Measurements from ENCODE around the gene XYLT1.

XYLT1 gene

GRCh38 chr16:17070882-17071592 is 399.7 kb downstream of the XYLT1 start:
- peak overlapping the region; percentile 68 for H3K4me3 ChIP-seq
- no peaks in the 10 kb centered on the region for H3K9me3 ChIP-seq (ENCODE audit: low read depth, low read length)
- no peaks in the 10 kb centered on the region for H3K36me3 ChIP-seq (ENCODE audit: insufficient read depth, low read length)
- peak overlapping the region; percentile 80 for H3K27ac ChIP-seq
- TF ChIP-seq POLR2AphosphoS5 (IDR thresholded peaks at IDR 0.05; ENCODE audit: borderline replicate concordance, low read depth, low read length) (no peak), FOXP2 (optimal IDR thresholded peaks at IDR 0.05; ENCODE audit: control extremely low read depth, extremely low read length, insufficient read depth) (no peak), EZH2 (IDR thresholded peaks at IDR 0.05) (no peak)
- no peak overlapping the region for H3K9ac ChIP-seq (ENCODE audit: insufficient read length)
- DNase-seq (ENCODE audit: low read depth, low spot score): peak; percentile 65

GRCh38 chr16:17069681-17070080 is 401.1 kb downstream of the XYLT1 start:
- Histone ChIP-seq H3K36me3 (ENCODE audit: insufficient read depth, low read length) (no peaks in the 10 kb centered on the region), H3K27ac (peak overlapping the region; percentile 80), H3K9me3 (ENCODE audit: low read depth, low read length) (no peaks in the 10 kb centered on the region), H3K9ac (ENCODE audit: insufficient read length) (no peak overlapping the region), H3K4me3 (0 out of 2 replicates have a peak overlapping the region, but pooled peaks have one; percentile 25)
- no peak for DNase-seq (ENCODE audit: low read depth, low spot score)
- no peak for TF ChIP-seq POLR2AphosphoS5 (IDR thresholded peaks at IDR 0.05; ENCODE audit: borderline replicate concordance, low read depth, low read length)
- no peak for TF ChIP-seq FOXP2 (optimal IDR thresholded peaks at IDR 0.05; ENCODE audit: control extremely low read depth, extremely low read length, insufficient read depth)
- TF ChIP-seq EZH2 (IDR thresholded peaks at IDR 0.05): no peak

- DNase-seq (ENCODE audit: low read depth, low spot score): no peak
- TF ChIP-seq EZH2 (IDR thresholded peaks at IDR 0.05): no peak
- TF ChIP-seq POLR2AphosphoS5 (IDR thresholded peaks at IDR 0.05; ENCODE audit: borderline replicate concordance, low read depth, low read length): no peak
- TF ChIP-seq FOXP2 (optimal IDR thresholded peaks at IDR 0.05; ENCODE audit: control extremely low read depth, extremely low read length, insufficient read depth): no peak
- H3K4me3 ChIP-seq: no peak overlapping the region
- no peaks in the 10 kb centered on the region for H3K9me3 ChIP-seq (ENCODE audit: low read depth, low read length)
- no peak overlapping the region for H3K27ac ChIP-seq
- no peaks in the 10 kb centered on the region for H3K36me3 ChIP-seq (ENCODE audit: insufficient read depth, low read length)
- no peak overlapping the region for H3K9ac ChIP-seq (ENCODE audit: insufficient read length)
Measured at GRCh38 chr16:17068524-17068923, 402.2 kb downstream of the XYLT1 start.

- DNase-seq (ENCODE audit: low read depth, low spot score): no peak
- TF ChIP-seq POLR2AphosphoS5 (IDR thresholded peaks at IDR 0.05; ENCODE audit: borderline replicate concordance, low read depth, low read length) (no peak), EZH2 (IDR thresholded peaks at IDR 0.05) (no peak), FOXP2 (optimal IDR thresholded peaks at IDR 0.05; ENCODE audit: control extremely low read depth, extremely low read length, insufficient read depth) (no peak)
- Histone ChIP-seq H3K4me3 (no peak overlapping the region), H3K27ac (no peak overlapping the region), H3K9ac (ENCODE audit: insufficient read length) (no peak overlapping the region), H3K9me3 (ENCODE audit: low read depth, low read length) (no peaks in the 10 kb centered on the region), H3K36me3 (ENCODE audit: insufficient read depth, low read length) (no peaks in the 10 kb centered on the region)
Measured at GRCh38 chr16:17067882-17068281, 402.9 kb downstream of the XYLT1 start.

- TF ChIP-seq POLR2AphosphoS5 (IDR thresholded peaks at IDR 0.05; ENCODE audit: borderline replicate concordance, low read depth, low read length) (no peak), EZH2 (IDR thresholded peaks at IDR 0.05) (no peak), FOXP2 (optimal IDR thresholded peaks at IDR 0.05; ENCODE audit: control extremely low read depth, extremely low read length, insufficient read depth) (no peak)
- no peak overlapping the region for H3K9ac ChIP-seq (ENCODE audit: insufficient read length)
- H3K27ac ChIP-seq: no peak overlapping the region
- H3K9me3 ChIP-seq (ENCODE audit: low read depth, low read length): no peaks in the 10 kb centered on the region
- H3K36me3 ChIP-seq (ENCODE audit: insufficient read depth, low read length): no peaks in the 10 kb centered on the region
- DNase-seq (ENCODE audit: low read depth, low spot score): no peak
- H3K4me3 ChIP-seq: peak overlapping the region; percentile 32; the same call in 1 of the 2 replicates
Measured at GRCh38 chr16:17063201-17064139, 407.3 kb downstream of the XYLT1 start.

- H3K9ac ChIP-seq (ENCODE audit: insufficient read length): no peak overlapping the region
- no peaks in the 10 kb centered on the region for H3K36me3 ChIP-seq (ENCODE audit: insufficient read depth, low read length)
- no peak overlapping the region for H3K27ac ChIP-seq
- H3K9me3 ChIP-seq (ENCODE audit: low read depth, low read length): no peaks in the 10 kb centered on the region
- H3K4me3 ChIP-seq: peak overlapping the region; percentile 32; the same call in 1 of the 2 replicates
- TF ChIP-seq POLR2AphosphoS5 (IDR thresholded peaks at IDR 0.05; ENCODE audit: borderline replicate concordance, low read depth, low read length) (no peak), FOXP2 (optimal IDR thresholded peaks at IDR 0.05; ENCODE audit: control extremely low read depth, extremely low read length, insufficient read depth) (no peak), EZH2 (IDR thresholded peaks at IDR 0.05) (no peak)
- DNase-seq (ENCODE audit: low read depth, low spot score): no peak
Measured at GRCh38 chr16:17062676-17063075, 408.1 kb downstream of the XYLT1 start.

- TF ChIP-seq FOXP2 (optimal IDR thresholded peaks at IDR 0.05; ENCODE audit: control extremely low read depth, extremely low read length, insufficient read depth) (no peak), POLR2AphosphoS5 (IDR thresholded peaks at IDR 0.05; ENCODE audit: borderline replicate concordance, low read depth, low read length) (no peak), EZH2 (IDR thresholded peaks at IDR 0.05) (no peak)
- Histone ChIP-seq H3K36me3 (ENCODE audit: insufficient read depth, low read length) (no peaks in the 10 kb centered on the region), H3K9me3 (ENCODE audit: low read depth, low read length) (no peaks in the 10 kb centered on the region), H3K9ac (ENCODE audit: insufficient read length) (no peak overlapping the region), H3K27ac (no peak overlapping the region), H3K4me3 (no peak overlapping the region)
- DNase-seq (ENCODE audit: low read depth, low spot score): no peak
Measured at GRCh38 chr16:17061326-17061725, 409.4 kb downstream of the XYLT1 start.

GRCh38 chr16:17058471-17058870 is 412.3 kb downstream of the XYLT1 start:
- no peaks in the 10 kb centered on the region for H3K9me3 ChIP-seq (ENCODE audit: low read depth, low read length)
- no peaks in the 10 kb centered on the region for H3K36me3 ChIP-seq (ENCODE audit: insufficient read depth, low read length)
- no peak overlapping the region for H3K27ac ChIP-seq
- no peak overlapping the region for H3K9ac ChIP-seq (ENCODE audit: insufficient read length)
- no peak for TF ChIP-seq POLR2AphosphoS5 (IDR thresholded peaks at IDR 0.05; ENCODE audit: borderline replicate concordance, low read depth, low read length)
- no peak for TF ChIP-seq EZH2 (IDR thresholded peaks at IDR 0.05)
- TF ChIP-seq FOXP2 (optimal IDR thresholded peaks at IDR 0.05; ENCODE audit: control extremely low read depth, extremely low read length, insufficient read depth): no peak
- H3K4me3 ChIP-seq: no peak overlapping the region
- no peak for DNase-seq (ENCODE audit: low read depth, low spot score)

All from SK-N-MC (cell line).